HG03135 (cell line): Measurements from ENCODE around the gene NLRC5.
"Not testable (repeated sequence)": the region's sequence is repeated elsewhere in the genome, so short reads cannot be mapped to it uniquely, and the experiment has no call there.

Source experiments
- ATAC-seq: cut with Tn5 transposase; IDR thresholded peaks from one replicate; pipeline ENCODE4 v1.9.1; 2021; ENCODE audit warnings: mild to moderate bottlenecking, moderate library complexity; ENCODE audit not compliant: unreplicated experiment

Gene NLRC5

DNA sequence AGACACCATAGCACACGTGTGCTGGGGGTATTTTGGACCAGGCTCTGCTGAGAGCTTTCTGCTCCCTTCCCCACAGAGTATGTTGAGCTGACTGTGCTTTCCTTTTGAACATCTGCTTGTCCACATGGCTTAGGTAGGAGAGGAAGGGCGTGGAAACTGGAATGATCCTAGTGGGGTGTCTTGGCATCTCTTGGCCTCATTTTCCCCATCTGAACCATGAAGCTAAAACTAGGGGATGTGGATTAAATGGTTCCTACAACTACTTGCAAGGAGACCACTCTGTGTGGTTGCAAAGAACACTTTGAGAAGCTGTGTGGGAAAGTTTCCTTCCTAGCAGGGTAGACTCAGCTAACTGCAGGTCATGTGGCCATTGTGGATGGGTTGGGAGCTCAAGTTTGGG lies 6.7 kb upstream of the NLRC5 start:
- no peak for ATAC-seq

DNA sequence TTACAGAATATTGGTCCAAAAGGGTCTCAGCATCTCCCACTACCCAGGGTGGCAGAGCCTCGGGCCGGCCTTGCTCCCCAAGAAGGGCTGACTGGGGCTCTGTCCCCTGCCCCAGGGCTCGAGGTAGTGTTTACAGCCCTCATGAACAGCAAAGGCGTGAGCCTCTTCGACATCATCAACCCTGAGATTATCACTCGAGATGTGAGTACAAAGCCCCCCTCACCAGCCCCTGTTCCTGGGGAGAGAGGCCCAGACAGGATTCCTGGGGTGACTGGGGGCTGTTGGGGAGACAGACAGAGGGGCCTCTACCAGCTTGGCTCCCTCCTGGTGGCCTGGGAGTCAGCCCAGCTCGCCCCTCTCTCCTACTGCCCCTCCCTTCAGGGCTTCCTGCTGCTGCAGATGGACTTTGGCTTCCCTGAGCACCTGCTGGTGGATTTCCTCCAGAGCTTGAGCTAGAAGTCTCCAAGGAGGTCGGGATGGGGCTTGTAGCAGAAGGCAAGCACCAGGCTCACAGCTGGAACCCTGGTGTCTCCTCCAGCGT lies 6.1 kb upstream of the NLRC5 start:
- ATAC-seq = no peak

DNA sequence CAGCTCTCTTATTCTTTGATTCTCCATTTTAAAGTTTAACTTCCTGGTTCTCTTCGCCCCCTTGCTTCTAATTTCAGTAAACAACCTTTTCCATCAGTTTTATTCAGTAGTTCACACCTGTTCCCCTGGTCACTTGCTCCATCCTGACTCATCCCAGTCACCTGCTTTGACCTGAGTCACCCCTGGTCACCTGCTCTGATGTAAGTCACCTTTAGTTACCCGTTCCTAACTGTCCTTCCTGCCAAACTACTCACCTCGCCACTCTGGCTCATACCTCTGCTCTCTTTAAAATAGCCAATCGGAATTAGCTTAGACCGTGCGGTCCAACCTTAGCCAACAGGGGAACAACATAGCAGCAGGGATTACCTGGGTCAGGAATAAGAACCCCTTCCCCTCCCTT lies 4.7 kb upstream of the NLRC5 start:
- no peak for ATAC-seq

DNA sequence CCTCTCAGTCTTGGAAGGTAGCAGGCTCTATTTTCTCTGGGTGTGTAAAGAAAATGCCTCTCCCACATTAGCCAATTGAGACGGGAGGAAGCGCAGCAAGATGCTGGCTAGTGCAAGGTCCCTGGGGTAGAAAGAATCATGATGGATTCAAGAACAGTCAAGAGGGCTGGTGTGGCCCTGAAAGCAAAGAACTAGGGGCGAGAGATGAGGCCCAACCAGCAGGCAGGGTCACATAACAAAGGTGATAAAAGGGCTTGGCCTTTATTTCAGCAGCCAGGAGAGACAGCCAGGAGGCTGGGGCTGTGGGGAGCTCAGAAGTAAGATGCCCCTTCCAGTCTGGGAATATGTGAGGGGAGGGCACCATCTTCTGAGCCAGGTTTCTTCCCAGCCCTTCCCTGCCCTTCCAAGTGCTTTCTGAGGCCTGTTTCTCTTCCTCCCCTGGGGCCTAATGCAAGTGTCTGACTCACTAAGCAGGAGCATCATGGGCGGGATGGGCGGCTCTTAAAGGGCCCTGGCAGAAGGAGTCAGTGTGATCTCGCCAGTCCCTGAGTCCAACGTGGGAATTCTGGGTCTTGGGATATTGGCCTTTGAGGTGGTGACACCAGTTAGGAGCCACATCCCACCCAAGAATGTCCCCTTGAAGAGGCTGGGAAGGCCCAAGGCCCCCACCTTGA lies 3.9 kb upstream of the NLRC5 start:
- ATAC-seq = no peak

DNA sequence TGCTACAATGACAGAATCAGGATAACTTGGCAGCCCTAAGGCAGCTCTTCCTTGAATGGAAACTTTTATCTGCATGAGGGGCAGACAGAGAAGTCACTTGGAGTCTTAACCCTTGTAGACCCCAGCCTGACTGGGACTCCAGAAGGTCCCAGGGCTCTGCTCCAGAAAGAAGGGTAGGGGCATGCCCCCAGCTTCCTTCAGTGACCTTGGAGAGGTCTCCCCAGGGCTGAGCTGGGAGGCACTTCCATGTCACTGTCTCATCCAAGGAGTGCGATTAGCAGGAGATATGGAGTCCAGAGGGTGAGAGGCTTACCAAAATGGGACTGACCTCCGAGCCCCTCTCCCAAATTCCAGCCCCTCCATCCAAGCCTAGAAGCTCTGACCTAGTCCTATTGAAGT lies 3.4 kb upstream of the NLRC5 start:
- ATAC-seq = no peak

DNA sequence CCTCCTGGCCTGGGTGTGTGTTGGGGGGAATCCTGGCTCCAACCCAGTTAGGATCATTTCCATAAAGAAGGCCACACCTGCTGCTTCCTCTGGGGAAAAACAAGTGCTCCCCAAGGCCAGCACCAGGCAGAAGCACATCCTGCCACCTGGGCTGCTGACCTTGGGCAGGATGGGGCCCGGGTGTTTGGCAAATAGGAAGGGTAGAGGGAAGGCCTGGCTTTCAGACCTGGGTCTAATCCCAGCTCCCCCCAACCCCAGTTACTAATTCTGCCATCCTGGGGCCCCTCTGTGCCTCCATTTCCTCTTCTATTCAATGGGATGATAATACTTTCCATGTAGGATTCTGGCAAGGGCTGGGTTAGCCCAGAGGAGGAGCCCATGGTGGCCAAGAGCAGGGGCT lies 3.0 kb upstream of the NLRC5 start:
- no peak for ATAC-seq

DNA sequence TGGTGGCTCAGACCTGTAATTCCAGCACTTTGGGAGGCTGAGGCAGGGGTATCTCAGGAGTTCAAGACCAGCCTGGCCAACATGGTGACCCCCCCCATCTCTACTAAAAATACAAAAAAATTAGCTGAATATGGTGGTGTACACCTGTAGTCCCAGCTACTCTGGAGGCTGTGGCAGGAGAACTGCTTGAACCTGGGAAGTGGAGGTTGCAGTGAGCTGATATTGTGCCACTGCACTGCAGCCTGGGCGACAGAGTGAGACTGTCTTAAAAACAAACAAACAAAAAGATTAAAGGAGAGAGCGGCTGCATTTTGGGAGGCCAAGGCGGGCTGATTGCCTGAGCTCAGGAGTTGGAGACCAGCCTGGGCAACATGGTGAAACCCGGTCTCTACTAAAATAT lies 2.4 kb upstream of the NLRC5 start:
- not testable (repeated sequence) for ATAC-seq

DNA sequence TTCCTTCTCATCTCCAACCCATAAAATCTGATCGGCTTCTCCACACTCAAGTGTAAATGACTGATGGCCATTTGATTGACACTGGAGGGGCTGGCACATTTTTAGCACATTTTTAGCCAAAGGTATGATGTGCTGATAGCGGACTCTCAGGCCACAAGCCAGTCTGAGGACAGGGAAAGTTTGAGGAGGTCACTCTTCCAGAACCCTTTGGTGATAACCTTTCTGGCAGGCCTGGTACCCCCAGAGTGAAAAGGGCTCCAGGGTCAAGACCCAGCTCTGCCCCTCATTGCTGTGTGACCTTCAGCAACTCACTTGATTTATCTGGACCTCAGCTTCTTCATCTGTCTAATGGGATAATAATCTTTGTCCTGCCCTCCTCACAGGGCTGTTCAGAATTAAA lies 1.7 kb upstream of the NLRC5 start:
- no peak for ATAC-seq

DNA sequence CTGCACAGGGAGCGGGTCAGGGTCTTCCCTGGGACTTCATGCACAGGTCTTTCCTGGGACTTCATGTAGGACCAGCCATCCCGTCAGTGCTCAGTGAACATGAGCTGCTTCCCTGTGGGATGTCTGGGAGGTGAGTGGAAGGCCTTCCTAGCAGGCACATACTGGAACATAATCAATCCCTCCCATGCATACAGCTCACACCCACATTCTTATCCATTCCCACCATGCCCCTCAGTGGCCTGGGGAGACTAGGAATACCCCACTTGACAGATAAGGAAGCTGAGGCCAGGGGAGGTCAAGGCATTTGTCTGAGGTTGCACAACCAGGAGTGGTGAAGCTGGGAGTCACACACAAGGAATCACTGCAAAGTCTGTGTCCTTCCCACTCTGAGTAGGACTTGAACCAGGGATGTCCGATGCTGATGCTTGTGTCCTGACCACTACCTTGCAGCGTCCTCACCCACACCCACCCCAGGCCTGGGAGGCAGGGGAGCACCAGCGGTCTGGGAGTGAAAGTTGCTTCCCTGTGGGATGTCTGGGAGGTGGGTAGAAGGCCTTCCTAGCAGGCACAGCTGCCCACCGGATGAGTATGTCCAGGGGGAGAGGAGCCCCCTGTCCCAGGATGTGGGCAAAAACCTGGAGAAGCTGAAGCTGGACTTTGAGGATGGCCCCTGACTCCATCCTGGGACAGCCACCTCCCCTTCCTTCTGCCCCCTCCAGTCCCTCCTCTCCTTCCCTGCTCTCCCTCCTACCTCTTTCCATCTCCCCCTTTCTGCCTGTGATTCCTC lies 1.0 kb upstream of the NLRC5 start:
- no peak for ATAC-seq

DNA sequence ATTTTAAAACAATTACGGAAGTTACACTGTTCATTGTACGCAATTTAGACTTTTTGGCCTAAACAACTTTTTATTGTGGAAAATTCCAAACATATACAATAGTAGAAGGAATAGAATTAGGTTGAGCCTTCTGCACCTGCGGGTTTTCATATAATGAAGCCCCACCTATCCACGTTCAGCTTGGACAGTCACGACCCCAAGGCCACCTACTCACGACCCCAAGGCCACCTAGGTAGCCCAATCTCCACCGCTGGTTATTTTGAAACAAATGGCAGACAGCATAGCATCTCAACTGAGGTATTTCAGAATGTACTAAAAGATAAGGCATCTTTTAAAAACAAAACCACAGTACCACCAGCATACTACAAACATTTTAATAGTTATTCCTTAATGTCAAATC lies 631 bp downstream of the NLRC5 start:
- ATAC-seq = no peak

DNA sequence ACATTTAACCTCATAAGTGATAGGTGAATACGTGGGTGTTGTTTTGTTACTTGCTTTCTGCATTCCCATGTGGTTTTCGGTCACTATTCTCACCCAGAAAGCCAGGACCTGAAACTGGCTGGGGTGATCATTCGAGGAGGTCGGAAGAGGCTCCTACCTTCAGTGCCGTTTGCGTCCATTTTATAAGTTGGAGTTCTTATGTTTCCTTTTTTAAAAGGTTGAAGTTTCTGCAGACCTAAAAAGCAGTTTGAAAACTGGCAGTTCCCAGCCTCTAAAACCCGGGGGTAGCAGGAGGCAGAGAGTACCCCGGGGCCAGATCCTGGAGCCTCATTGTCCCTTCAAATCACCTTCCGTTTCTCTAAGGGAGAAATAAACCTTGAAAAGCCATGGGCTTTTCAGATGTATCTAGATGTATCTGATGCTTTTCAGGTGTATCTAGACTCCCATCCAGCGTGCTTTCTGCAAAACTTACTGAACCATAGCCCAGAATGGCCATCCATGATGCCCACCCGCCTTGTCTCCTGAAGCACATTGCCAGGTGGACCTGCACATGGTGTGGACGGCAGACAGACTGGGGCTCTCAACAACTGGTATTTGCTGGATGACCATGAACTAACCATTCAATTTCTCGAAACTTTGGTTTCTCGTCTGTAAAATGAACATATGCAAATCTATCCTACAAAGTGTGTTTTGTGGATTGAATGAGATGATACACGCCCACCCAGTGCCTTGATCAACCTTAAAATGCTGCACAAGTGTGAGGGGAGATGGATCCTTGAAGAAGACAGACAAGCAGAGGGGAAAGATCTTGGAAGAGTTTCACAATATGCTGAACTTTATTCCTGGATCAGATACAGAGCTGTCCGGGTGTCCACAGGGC lies 1.3 kb downstream of the NLRC5 start:
- no peak for ATAC-seq

DNA sequence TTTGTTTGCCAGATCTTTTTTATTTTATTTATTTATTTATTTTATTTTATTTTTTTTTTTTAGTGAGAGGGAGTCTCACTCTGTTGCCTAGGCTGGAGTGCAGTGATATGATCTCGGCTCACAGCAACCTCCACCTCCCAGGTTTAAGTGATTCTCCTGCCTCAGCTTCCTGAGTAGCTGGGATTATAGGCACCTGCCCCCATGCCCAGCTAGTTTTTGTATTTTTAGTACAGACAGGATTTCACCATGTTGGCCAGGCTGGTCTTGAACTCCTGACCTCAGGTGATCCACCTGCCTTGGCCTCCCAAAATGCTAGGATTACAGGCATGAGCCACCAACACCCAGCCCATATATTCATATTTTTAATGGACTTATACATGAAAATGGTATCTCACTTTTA lies 3.1 kb downstream of the NLRC5 start:
- ATAC-seq = not testable (repeated sequence)

DNA sequence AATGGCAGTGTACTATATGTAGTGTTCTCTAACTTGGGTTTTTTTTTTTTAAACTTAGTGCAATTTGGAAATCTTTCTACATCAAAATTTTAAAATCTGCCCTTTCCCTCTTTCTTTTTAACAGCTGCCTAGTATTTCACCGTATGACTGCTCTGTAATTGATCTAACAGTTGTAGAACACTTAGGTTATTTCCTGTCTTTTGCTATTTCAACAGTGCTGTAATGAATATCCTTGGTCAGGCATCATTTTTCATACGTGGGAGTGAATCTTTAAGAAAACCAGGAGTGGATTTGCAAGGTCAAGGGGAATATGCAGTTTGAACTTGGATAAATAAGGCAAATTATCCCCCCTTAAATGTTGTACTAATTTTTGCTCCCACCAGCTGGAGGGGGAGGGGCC lies 3.8 kb downstream of the NLRC5 start:
- no peak for ATAC-seq

DNA sequence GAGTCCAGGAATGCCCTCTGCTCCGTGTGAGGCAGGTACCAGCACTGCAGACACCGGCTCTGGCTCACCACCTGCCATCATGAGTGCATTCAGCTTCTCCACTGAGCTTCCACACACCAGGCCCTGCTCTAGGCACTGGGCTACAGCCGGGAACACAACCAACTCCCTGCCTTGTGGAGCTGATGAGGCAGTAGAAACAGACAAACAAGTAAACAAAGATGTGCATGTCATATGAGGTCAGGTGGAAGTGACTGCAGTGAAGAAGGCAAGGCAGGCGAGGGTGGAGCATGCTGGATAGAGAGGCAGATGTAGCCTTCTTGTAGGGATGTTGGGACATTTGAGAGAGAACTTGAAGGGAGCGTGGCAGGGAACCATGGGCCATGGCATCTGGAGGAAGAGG lies 5.0 kb downstream of the NLRC5 start:
- ATAC-seq = no peak

DNA sequence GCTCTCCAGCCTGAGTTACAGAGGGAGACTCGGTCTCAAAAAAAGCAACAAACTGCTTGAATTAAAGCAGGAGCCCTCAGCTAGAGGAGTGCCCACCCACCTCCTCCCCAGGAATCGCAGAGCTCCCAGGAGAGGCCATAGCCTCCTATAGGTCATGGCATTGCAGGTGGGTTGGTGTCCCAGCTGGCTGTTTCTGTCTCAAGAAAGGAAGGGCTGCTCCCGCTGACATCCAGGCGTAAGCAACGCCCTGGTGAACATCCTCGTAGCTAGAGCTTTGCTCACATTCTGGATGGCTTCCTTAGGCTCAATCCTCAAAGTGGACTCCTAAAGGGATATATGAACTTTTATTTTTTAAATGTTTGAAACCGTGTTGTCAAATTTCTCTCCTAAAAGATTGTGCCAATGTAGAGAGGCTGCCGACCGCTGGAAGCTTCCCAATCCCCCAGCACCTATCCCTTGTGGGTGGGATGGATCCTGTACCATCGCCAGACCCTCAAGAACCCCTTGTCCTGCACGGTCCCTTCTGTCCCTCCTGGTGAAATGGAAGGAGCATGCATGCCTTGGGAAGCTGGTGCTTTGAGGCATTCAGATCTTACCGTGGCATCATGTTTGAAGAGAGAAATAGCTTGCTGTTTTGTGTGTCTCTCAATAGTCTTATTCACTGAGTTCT lies 5.9 kb downstream of the NLRC5 start:
- no peak for ATAC-seq

DNA sequence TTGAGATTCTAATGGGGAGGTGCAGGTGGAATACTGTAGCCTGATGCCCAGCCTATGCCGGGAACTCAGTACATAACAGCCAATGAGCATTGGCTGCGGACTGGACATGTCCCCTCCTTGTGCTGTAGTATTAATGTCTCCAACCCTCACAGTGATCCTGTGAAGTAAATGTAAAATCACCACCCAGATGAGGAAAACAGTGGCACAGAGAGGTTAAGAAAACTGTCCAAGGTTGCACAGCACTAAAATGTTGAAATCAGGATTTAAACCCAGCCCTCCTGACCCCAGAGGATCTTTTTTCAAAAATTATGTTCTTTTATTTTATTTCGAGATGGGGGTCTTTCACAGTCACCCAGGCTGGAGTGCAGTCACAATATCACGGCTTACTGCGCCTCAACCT lies 7.9 kb downstream of the NLRC5 start:
- no peak for ATAC-seq

DNA sequence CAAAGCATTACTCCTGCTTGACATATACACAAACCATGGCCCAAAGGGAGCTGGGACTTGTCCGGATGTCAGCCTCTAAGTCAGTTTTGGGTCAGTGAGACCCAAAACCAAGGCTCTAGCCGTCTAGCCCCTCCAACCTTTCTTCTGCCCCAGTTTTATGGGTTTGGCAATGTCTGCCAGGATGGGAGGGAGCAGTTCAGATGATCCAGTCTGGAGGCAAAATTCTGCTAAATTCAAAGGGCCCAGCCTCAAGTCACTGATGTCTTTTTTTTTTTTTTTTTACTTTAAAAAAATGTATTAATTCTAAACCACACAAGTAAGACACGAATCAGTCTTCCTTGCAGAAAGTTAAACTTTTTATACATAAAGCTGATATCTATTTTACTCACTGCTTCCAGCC lies 8.6 kb downstream of the NLRC5 start:
- no peak for ATAC-seq

DNA sequence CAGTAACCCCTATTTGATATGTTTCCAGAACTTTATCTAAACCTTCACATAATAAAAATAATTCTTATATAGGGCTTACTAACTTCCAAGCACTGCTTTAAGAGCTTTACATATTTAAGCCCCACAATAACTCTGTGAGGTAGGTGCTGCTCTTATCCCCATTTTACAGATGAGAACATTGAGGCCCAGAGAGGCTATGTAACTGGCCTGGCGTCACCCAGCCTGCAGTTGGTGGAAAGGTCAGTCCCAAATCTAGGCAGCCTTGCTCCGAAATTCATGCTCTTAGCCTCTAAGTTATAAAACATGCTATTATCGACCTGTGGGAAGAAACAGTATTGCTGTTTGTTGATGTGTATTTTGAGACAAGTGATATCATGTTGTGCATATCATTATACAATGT lies 9.0 kb downstream of the NLRC5 start:
- ATAC-seq = no peak

DNA sequence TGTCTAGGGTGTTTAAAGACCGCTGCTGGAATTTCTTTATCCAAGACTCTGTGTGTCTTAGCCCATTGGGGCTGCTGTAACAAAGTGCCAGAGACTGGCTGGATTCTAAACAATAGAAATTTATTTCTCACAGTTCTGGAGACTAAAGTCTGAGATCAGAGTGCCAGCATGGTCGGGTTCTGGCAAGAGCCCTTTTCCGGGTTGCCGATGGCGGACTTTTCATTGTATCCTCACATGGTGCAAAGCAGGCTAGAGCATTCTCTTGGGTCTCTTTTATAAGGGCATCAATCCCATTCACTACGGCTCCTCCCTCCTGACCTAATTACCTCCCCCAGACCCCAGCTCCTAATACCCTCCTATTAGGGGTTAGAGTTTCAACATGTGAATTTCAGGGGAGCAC lies 9.5 kb downstream of the NLRC5 start:
- ATAC-seq = no peak

DNA sequence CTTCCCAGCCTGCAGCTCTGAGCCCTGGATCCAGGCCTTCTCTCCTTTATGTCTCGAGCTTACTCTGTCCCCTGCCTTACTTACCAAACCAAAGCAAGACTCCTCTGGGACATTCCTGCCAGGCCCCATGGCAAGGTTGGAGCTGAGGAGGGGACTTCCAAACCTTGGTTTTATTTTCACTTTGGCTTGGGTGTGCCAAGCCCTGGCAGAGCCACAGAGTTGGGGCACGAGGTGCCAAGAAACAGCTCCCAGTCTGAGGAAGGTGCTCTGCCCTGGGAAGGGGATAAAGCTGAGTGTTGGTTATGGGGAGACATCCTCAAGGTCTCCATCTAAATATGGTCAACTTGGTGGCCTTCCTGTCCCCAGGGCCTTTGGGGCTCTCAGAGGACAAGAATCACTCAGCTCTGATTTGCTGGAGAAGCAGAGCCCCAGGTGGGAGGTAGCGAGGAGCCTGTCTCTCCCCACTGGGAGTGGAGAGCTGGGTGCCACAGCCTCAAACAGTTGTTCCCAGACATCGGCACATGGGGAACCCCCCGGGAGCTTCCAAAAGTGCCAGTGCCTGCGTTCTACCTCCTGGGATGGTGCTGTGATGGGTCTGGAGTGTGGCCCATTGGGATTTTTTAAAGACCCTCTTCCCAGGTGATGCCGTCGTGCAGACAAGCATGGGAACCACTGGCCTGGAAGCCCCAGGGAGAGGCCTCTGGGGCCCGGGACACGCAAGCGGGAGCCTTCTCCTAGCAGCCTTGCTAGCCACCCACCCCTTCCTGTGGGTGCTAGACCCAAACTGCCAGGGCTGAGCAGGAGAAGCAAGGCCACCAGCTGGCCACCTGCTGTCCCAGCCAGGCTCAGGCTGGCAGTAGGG lies 10.3 kb downstream of the NLRC5 start:
- ATAC-seq = no peak
